IMR-90 (cell line): ENCODE results near the gene TMEM163.

Experiments used
- CEBPB ChIP-seq: IDR thresholded peaks from 2 replicates; pipeline ENCODE4 v1.6.1; 2012; ENCODE audit warnings: low read depth, low read length, improper control_type of control experiment
- CHD1 ChIP-seq: IDR thresholded peaks from 2 replicates; pipeline ENCODE4 v1.6.1; 2012; ENCODE audit warnings: low read depth, low read length, improper control_type of control experiment
- FOS ChIP-seq: fragments of 150-350 bp; IDR thresholded peaks from 2 replicates; pipeline ENCODE4 v1.6.1; 2016; ENCODE audit warnings: low read depth, low read length
- MAZ ChIP-seq: IDR thresholded peaks from 2 replicates; pipeline ENCODE4 v1.6.1; 2012; ENCODE audit warnings: low read depth, mild to moderate bottlenecking, low read length, improper control_type of control experiment, moderate library complexity, borderline replicate concordance
- MXI1 ChIP-seq: IDR thresholded peaks from 2 replicates; pipeline ENCODE4 v1.6.1; 2012; ENCODE audit warnings: low read depth, mild to moderate bottlenecking, low read length, moderate library complexity, borderline replicate concordance
- NFE2L2 ChIP-seq: fragments of 150-350 bp; IDR thresholded peaks from 2 replicates; pipeline ENCODE4 v1.6.1; 2016; ENCODE audit warnings: low read depth, mild to moderate bottlenecking, low read length
- POLR2A ChIP-seq: IDR thresholded peaks from 2 replicates; pipeline ENCODE4 v1.6.1; 2012; ENCODE audit warnings: mild to moderate bottlenecking, low read depth, low read length
- RAD21 ChIP-seq: IDR thresholded peaks from 2 replicates; pipeline ENCODE4 v1.6.1; 2012; ENCODE audit warnings: low read length, improper control_type of control experiment
- RCOR1 ChIP-seq: IDR thresholded peaks from 2 replicates; pipeline ENCODE4 v1.6.1; 2012; ENCODE audit warnings: mild to moderate bottlenecking, low read length, improper control_type of control experiment; ENCODE audit not compliant: insufficient replicate concordance
- SMC3 ChIP-seq: fragments of 150-350 bp; IDR thresholded peaks from 2 replicates; pipeline ENCODE4 v1.6.1; 2016; ENCODE audit warnings: low read depth, mild to moderate bottlenecking, antibody characterized with exemption, low read length, moderate library complexity
- USF2 ChIP-seq: fragments of 150-350 bp; IDR thresholded peaks from 2 replicates; pipeline ENCODE4 v1.6.1; 2017; ENCODE audit warnings: mild to moderate bottlenecking, antibody characterized with exemption, low read length, low read depth
- TF ChIP-seq, protein P1 (sequence below): conservative IDR thresholded peaks from 2 replicates; pipeline ENCODE4 v1.5.1; 2012; ENCODE audit warnings: mild to moderate bottlenecking, low read depth, low read length, improper control_type of control experiment

GRCh38 chr2:134745546-134745945 lies 26.7 kb upstream of the TMEM163 start:
- TF ChIP-seq, protein P1, sequence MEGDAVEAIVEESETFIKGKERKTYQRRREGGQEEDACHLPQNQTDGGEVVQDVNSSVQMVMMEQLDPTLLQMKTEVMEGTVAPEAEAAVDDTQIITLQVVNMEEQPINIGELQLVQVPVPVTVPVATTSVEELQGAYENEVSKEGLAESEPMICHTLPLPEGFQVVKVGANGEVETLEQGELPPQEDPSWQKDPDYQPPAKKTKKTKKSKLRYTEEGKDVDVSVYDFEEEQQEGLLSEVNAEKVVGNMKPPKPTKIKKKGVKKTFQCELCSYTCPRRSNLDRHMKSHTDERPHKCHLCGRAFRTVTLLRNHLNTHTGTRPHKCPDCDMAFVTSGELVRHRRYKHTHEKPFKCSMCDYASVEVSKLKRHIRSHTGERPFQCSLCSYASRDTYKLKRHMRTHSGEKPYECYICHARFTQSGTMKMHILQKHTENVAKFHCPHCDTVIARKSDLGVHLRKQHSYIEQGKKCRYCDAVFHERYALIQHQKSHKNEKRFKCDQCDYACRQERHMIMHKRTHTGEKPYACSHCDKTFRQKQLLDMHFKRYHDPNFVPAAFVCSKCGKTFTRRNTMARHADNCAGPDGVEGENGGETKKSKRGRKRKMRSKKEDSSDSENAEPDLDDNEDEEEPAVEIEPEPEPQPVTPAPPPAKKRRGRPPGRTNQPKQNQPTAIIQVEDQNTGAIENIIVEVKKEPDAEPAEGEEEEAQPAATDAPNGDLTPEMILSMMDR = no peak
- TF ChIP-seq FOS (no peak), POLR2A (no peak), RCOR1 (no peak), RAD21 (no peak), SMC3 (no peak), CEBPB (no peak), CHD1 (no peak), USF2 (no peak), NFE2L2 (no peak), MXI1 (no peak), MAZ (no peak)
